Activated naive CD8-positive, alpha-beta T cell (primary cell): ENCODE results near the gene SH2D2A.

Experiments
- H3K27ac Mint-ChIP-seq: one replicate; pipeline ENCODE4 v1.8.0; 2021; ENCODE audit warnings: mixed read lengths
- H3K27me3 Mint-ChIP-seq: one replicate; pipeline ENCODE4 v1.8.0; 2021; ENCODE audit warnings: mixed read lengths
- H3K36me3 Mint-ChIP-seq: one replicate; pipeline ENCODE4 v1.8.0; 2021; ENCODE audit warnings: mixed read lengths
- H3K4me1 Mint-ChIP-seq: one replicate; pipeline ENCODE4 v1.8.0; 2021; ENCODE audit warnings: low read depth, mixed read lengths
- H3K4me3 Mint-ChIP-seq: one replicate; pipeline ENCODE4 v1.8.0; 2021; ENCODE audit warnings: mild to moderate bottlenecking, mixed read lengths
- H3K9me3 Mint-ChIP-seq: one replicate; pipeline ENCODE4 v1.8.0; 2021; ENCODE audit warnings: low read depth, mixed read lengths

Gene SH2D2A

GRCh38 chr1:156816561-156817328, at the start of gene SH2D2A:
Gene SH2D2A (minus strand): TSS chr1:156816848. CDS start chr1:156816708, 140 bp downstream.
- Mint-ChIP-seq H3K27me3 (no peaks in the 10 kb centered on the region), H3K9me3 (no peaks in the 10 kb centered on the region), H3K27ac (peak within 1 kb of the TSS; percentile 99), H3K36me3 (peaks cover 21% of the 10 kb centered on the region), H3K4me3 (peak within 1 kb of the TSS; percentile 93), H3K4me1 (peaks cover 52% of the 10 kb centered on the region)

GRCh38 chr1:156865865-156866248, 49.2 kb upstream of the SH2D2A start:
- H3K27me3 Mint-ChIP-seq = peaks cover 22% of the 10 kb centered on the region
- no peaks in the 10 kb centered on the region for H3K9me3 Mint-ChIP-seq
- peaks cover 31% of the 10 kb centered on the region for H3K4me1 Mint-ChIP-seq
- H3K36me3 Mint-ChIP-seq = no peaks in the 10 kb centered on the region
- no peak overlapping the region for H3K4me3 Mint-ChIP-seq
- peak overlapping the region; percentile 16 for H3K27ac Mint-ChIP-seq

- Mint-ChIP-seq H3K27ac (no peak overlapping the region), H3K36me3 (no peaks in the 10 kb centered on the region), H3K4me1 (peaks cover 34% of the 10 kb centered on the region), H3K27me3 (peaks cover 23% of the 10 kb centered on the region), H3K4me3 (no peak overlapping the region), H3K9me3 (no peaks in the 10 kb centered on the region)
Measured at GRCh38 chr1:156865258-156865657, 48.6 kb upstream of the SH2D2A start.

GRCh38 chr1:156864796-156865195, 48.1 kb upstream of the SH2D2A start:
- H3K36me3 Mint-ChIP-seq = no peaks in the 10 kb centered on the region
- H3K9me3 Mint-ChIP-seq = no peaks in the 10 kb centered on the region
- no peak overlapping the region for H3K27ac Mint-ChIP-seq
- peaks cover 24% of the 10 kb centered on the region for H3K27me3 Mint-ChIP-seq
- no peak overlapping the region for H3K4me3 Mint-ChIP-seq
- peaks cover 37% of the 10 kb centered on the region for H3K4me1 Mint-ChIP-seq

GRCh38 chr1:156863631-156864030, 47.0 kb upstream of the SH2D2A start:
- Mint-ChIP-seq H3K4me1 (peaks cover 40% of the 10 kb centered on the region), H3K27ac (no peak overlapping the region), H3K4me3 (no peak overlapping the region), H3K9me3 (no peaks in the 10 kb centered on the region), H3K27me3 (peaks cover 25% of the 10 kb centered on the region), H3K36me3 (no peaks in the 10 kb centered on the region)

- Mint-ChIP-seq H3K27me3 (peaks cover 29% of the 10 kb centered on the region), H3K9me3 (no peaks in the 10 kb centered on the region), H3K4me1 (peaks cover 43% of the 10 kb centered on the region), H3K4me3 (peak overlapping the region; percentile 5), H3K36me3 (no peaks in the 10 kb centered on the region), H3K27ac (no peak overlapping the region)
Measured at GRCh38 chr1:156862997-156863599, 46.5 kb upstream of the SH2D2A start.

GRCh38 chr1:156862584-156862983, 45.9 kb upstream of the SH2D2A start:
- Mint-ChIP-seq H3K9me3 (no peaks in the 10 kb centered on the region), H3K27me3 (peaks cover 31% of the 10 kb centered on the region), H3K27ac (no peak overlapping the region), H3K4me1 (peaks cover 45% of the 10 kb centered on the region), H3K36me3 (no peaks in the 10 kb centered on the region), H3K4me3 (no peak overlapping the region)

GRCh38 chr1:156860628-156861423, 44.2 kb upstream of the SH2D2A start, which contains the start of gene NTRK1:
Gene NTRK1 (plus strand): TSS chr1:156860865. CDS start chr1:156860935, 70 bp downstream.
- H3K4me1 Mint-ChIP-seq = peaks cover 37% of the 10 kb centered on the region
- no peak within 1 kb of the TSS for H3K27ac Mint-ChIP-seq
- H3K27me3 Mint-ChIP-seq = peaks cover 29% of the 10 kb centered on the region
- H3K9me3 Mint-ChIP-seq = no peaks in the 10 kb centered on the region
- H3K4me3 Mint-ChIP-seq = peak within 1 kb of the TSS; percentile 85
- H3K36me3 Mint-ChIP-seq = no peaks in the 10 kb centered on the region

GRCh38 chr1:156860113-156860627, 43.5 kb upstream of the SH2D2A start:
- H3K4me1 Mint-ChIP-seq = peaks cover 33% of the 10 kb centered on the region
- peak overlapping the region; percentile 85 for H3K4me3 Mint-ChIP-seq
- no peaks in the 10 kb centered on the region for H3K9me3 Mint-ChIP-seq
- no peaks in the 10 kb centered on the region for H3K36me3 Mint-ChIP-seq
- H3K27me3 Mint-ChIP-seq = peaks cover 29% of the 10 kb centered on the region
- no peak overlapping the region for H3K27ac Mint-ChIP-seq

- Mint-ChIP-seq H3K27me3 (peaks cover 29% of the 10 kb centered on the region), H3K27ac (no peak overlapping the region), H3K36me3 (no peaks in the 10 kb centered on the region), H3K9me3 (no peaks in the 10 kb centered on the region), H3K4me1 (peaks cover 33% of the 10 kb centered on the region), H3K4me3 (peak overlapping the region; percentile 85)
Measured at GRCh38 chr1:156859523-156860112, 43.0 kb upstream of the SH2D2A start.

- Mint-ChIP-seq H3K4me3 (peak within 1 kb of the TSS; percentile 85), H3K27ac (no peak within 1 kb of the TSS), H3K4me1 (peaks cover 31% of the 10 kb centered on the region), H3K27me3 (peaks cover 25% of the 10 kb centered on the region), H3K9me3 (no peaks in the 10 kb centered on the region), H3K36me3 (no peaks in the 10 kb centered on the region)
Measured at GRCh38 chr1:156858959-156859522, 42.4 kb upstream of the SH2D2A start, which contains the start of gene INSRR. Gene INSRR (minus strand): TSS chr1:156859117. CDS start chr1:156858621, 496 bp downstream.

- Mint-ChIP-seq H3K27me3 (peaks cover 21% of the 10 kb centered on the region), H3K36me3 (no peaks in the 10 kb centered on the region), H3K4me1 (peaks cover 26% of the 10 kb centered on the region)
Measured at GRCh38 chr1:156858555-156858956, 41.9 kb upstream of the SH2D2A start.

GRCh38 chr1:156857532-156857931, 40.9 kb upstream of the SH2D2A start:
- peaks cover 15% of the 10 kb centered on the region for H3K27me3 Mint-ChIP-seq
- H3K4me1 Mint-ChIP-seq = peaks cover 20% of the 10 kb centered on the region
- no peak overlapping the region for H3K27ac Mint-ChIP-seq
- no peaks in the 10 kb centered on the region for H3K36me3 Mint-ChIP-seq
- no peak overlapping the region for H3K4me3 Mint-ChIP-seq
- no peaks in the 10 kb centered on the region for H3K9me3 Mint-ChIP-seq

More at GRCh38 chr1:156858555-156858956, 41.9 kb upstream of the SH2D2A start:
- H3K4me3 Mint-ChIP-seq = peak overlapping the region; percentile 42
- no peaks in the 10 kb centered on the region for H3K9me3 Mint-ChIP-seq
- H3K27ac Mint-ChIP-seq = no peak overlapping the region

- Mint-ChIP-seq H3K4me1 (peaks cover 16% of the 10 kb centered on the region), H3K9me3 (no peaks in the 10 kb centered on the region), H3K4me3 (no peak overlapping the region), H3K27ac (no peak overlapping the region), H3K36me3 (no peaks in the 10 kb centered on the region), H3K27me3 (peaks cover 9% of the 10 kb centered on the region)
Measured at GRCh38 chr1:156856282-156856785, 39.7 kb upstream of the SH2D2A start.
